ENCODE results near the gene PAM. TPM values are rescaled to one million over a fixed set of nuclear protein-coding genes. Genes with fewer than 3 reads are reported as not detected.

The PAM gene
- total and polyA plus RNA-seq, 8 donors = 27.4 to 322 (median 93.9) TPM

GRCh38 chr5:102763734-102764133, 8.6 kb downstream of the PAM start:
- intact Hi-C loops (cut with DNase I; ENCODE audit: low total_unique reads) = no loop called here
- DNase-seq = no peak
- TF ChIP-seq EP300 (IDR thresholded peaks at IDR 0.05) (no peak), POLR2A (IDR thresholded peaks at IDR 0.05) (no peak), POLR2AphosphoS5 (IDR thresholded peaks at IDR 0.05) (no peak), CTCF (IDR thresholded peaks at IDR 0.05) (no peak)
- Histone ChIP-seq H3K9me3 (no peaks in the 10 kb centered on the region), H3K27ac (no peak overlapping the region), H3K4me3 (no peak overlapping the region), H3K27me3 (no peaks in the 10 kb centered on the region), H3K4me1 (peaks cover 8 to 54% (median 25%) of the 10 kb centered on the region in 4 donors), H3K36me3 (no peaks in the 10 kb centered on the region)
- 84 to 95% (median 93%) methylated on average over 5 of the region's 5 CpGs for WGBS, 5 donors

- TF ChIP-seq POLR2A (IDR thresholded peaks at IDR 0.05) (no peak), CTCF (IDR thresholded peaks at IDR 0.05) (no peak), EP300 (IDR thresholded peaks at IDR 0.05) (no peak), POLR2AphosphoS5 (IDR thresholded peaks at IDR 0.05) (no peak)
- intact Hi-C loops (cut with DNase I; ENCODE audit: low total_unique reads) = no loop called here
- Histone ChIP-seq H3K27me3 (no peaks in the 10 kb centered on the region), H3K4me1 (peaks cover 8 to 49% (median 24%) of the 10 kb centered on the region in 4 donors), H3K27ac (no peak overlapping the region), H3K4me3 (no peak overlapping the region), H3K36me3 (no peaks in the 10 kb centered on the region), H3K9me3 (no peaks in the 10 kb centered on the region)
- DNase-seq = no peak
- 85 to 91% (median 90%) methylated on average over 7 of the region's 7 CpGs for WGBS, 5 donors
Measured at GRCh38 chr5:102764381-102765004, 9.4 kb downstream of the PAM start.

- Histone ChIP-seq H3K27ac (no peak overlapping the region), H3K4me3 (no peak overlapping the region), H3K27me3 (no peaks in the 10 kb centered on the region), H3K4me1 (peaks cover 8 to 40% (median 20%) of the 10 kb centered on the region in 4 donors), H3K9me3 (no peaks in the 10 kb centered on the region), H3K36me3 (no peaks in the 10 kb centered on the region)
- intact Hi-C loops (cut with DNase I; ENCODE audit: low total_unique reads) = no loop called here
- no peak for DNase-seq
- no peak for TF ChIP-seq POLR2A (IDR thresholded peaks at IDR 0.05)
- WGBS, 5 donors = 81 to 89% (median 84%) methylated on average over 3 of the region's 3 CpGs
Measured at GRCh38 chr5:102765350-102765749, 10.2 kb downstream of the PAM start.

GRCh38 chr5:102766295-102767090, 11.4 kb downstream of the PAM start:
- H3K4me3 ChIP-seq = no peak overlapping the region
- intact Hi-C loops (cut with DNase I; ENCODE audit: low total_unique reads) = no loop called here
- WGBS, 5 donors = 62 to 79% (median 75%) methylated on average over 4 of the region's 4 CpGs
- H3K4me1 ChIP-seq = peaks cover 0 to 38% (median 16%) of the 10 kb centered on the region in 4 donors
- H3K9me3 ChIP-seq = no peaks in the 10 kb centered on the region
- no peak for DNase-seq
- no peaks in the 10 kb centered on the region for H3K27me3 ChIP-seq
- no peaks in the 10 kb centered on the region for H3K36me3 ChIP-seq
- no peak overlapping the region for H3K27ac ChIP-seq
- no peak for TF ChIP-seq EP300 (IDR thresholded peaks at IDR 0.05)
- TF ChIP-seq CTCF (IDR thresholded peaks at IDR 0.05) = no peak
- no peak for TF ChIP-seq POLR2AphosphoS5 (IDR thresholded peaks at IDR 0.05)
- TF ChIP-seq POLR2A (IDR thresholded peaks at IDR 0.05) = no peak

- Histone ChIP-seq H3K4me1 (peaks cover 0 to 33% (median 11%) of the 10 kb centered on the region in 4 donors), H3K27me3 (no peaks in the 10 kb centered on the region), H3K4me3 (no peak overlapping the region), H3K27ac (no peak overlapping the region), H3K36me3 (no peaks in the 10 kb centered on the region), H3K9me3 (no peaks in the 10 kb centered on the region)
- 73 to 100% (median 91%) methylated on average over 2 of the region's 2 CpGs for WGBS, 5 donors
- TF ChIP-seq POLR2A (IDR thresholded peaks at IDR 0.05) (no peak), POLR2AphosphoS5 (IDR thresholded peaks at IDR 0.05) (no peak), CTCF (IDR thresholded peaks at IDR 0.05) (no peak), EP300 (IDR thresholded peaks at IDR 0.05) (no peak)
- no peak for DNase-seq
- intact Hi-C loops (cut with DNase I; ENCODE audit: low total_unique reads) = no loop called here
Measured at GRCh38 chr5:102767862-102768261, 12.8 kb downstream of the PAM start.
